ENCODE data around the gene AVPR2. TPM values are rescaled to one million over a fixed set of nuclear protein-coding genes. Genes with fewer than 3 reads are reported as not detected.

Gene AVPR2
- polyA plus RNA-seq, 1 donor from 2014 or later, result not detected

DNA sequence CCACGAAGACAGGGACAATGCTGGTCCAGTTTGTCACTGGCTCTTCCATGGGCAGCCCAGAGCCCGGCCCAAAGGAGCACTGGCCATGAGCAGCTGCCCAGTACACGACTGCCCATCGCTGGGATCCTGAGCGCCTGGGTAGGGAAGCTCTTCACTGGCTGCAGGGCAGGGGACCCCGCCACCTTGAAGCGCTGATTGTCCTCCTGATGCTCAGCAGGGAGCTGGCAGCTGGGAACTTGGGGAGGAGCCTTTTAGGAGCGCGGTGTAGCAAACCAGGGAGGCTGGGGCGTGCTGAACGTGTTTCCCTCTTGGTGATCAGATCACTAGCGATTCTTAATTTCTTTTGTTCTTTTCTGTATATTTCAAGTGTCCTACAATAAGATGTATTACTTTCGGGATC lies 20.3 kb upstream of the AVPR2 start:
- Histone ChIP-seq H3F3A (ENCODE audit: insufficient read depth, low read length, poor library complexity, severe bottlenecking) (no peaks in the 10 kb centered on the region), H3K4me3 (ENCODE audit: low read length) (peak overlapping the region; percentile 86), H3K79me2 (replicated peaks; ENCODE audit: insufficient read depth, low read length) (peaks cover 54% of the 10 kb centered on the region), H3K27me3 (ENCODE audit: insufficient read depth, low read depth, low read length) (no peaks in the 10 kb centered on the region), H3K4me2 (ENCODE audit: low read length) (peak overlapping the region; percentile 65), H2AFZ (ENCODE audit: low read depth, low read length) (no peak overlapping the region), H3K9me3 (ENCODE audit: low read length) (no peaks in the 10 kb centered on the region), H3K9me2 (ENCODE audit: insufficient read depth, low read length) (no peaks in the 10 kb centered on the region), H3K27ac (ENCODE audit: low read length) (peak overlapping the region; percentile 95), H3K36me3 (ENCODE audit: insufficient read depth, low read length) (no peaks in the 10 kb centered on the region), H4K20me1 (ENCODE audit: insufficient read depth) (no peaks in the 10 kb centered on the region), H3K9ac (ENCODE audit: low read length) (peak overlapping the region; percentile 90)
- TF ChIP-seq, protein P1, sequence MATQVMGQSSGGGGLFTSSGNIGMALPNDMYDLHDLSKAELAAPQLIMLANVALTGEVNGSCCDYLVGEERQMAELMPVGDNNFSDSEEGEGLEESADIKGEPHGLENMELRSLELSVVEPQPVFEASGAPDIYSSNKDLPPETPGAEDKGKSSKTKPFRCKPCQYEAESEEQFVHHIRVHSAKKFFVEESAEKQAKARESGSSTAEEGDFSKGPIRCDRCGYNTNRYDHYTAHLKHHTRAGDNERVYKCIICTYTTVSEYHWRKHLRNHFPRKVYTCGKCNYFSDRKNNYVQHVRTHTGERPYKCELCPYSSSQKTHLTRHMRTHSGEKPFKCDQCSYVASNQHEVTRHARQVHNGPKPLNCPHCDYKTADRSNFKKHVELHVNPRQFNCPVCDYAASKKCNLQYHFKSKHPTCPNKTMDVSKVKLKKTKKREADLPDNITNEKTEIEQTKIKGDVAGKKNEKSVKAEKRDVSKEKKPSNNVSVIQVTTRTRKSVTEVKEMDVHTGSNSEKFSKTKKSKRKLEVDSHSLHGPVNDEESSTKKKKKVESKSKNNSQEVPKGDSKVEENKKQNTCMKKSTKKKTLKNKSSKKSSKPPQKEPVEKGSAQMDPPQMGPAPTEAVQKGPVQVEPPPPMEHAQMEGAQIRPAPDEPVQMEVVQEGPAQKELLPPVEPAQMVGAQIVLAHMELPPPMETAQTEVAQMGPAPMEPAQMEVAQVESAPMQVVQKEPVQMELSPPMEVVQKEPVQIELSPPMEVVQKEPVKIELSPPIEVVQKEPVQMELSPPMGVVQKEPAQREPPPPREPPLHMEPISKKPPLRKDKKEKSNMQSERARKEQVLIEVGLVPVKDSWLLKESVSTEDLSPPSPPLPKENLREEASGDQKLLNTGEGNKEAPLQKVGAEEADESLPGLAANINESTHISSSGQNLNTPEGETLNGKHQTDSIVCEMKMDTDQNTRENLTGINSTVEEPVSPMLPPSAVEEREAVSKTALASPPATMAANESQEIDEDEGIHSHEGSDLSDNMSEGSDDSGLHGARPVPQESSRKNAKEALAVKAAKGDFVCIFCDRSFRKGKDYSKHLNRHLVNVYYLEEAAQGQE (IDR thresholded peaks at IDR 0.05; ENCODE audit: borderline replicate concordance), result no peak
- TF ChIP-seq POLR2AphosphoS5 (IDR thresholded peaks at IDR 0.05) (no peak), EZH2 (IDR thresholded peaks at IDR 0.05; ENCODE audit: borderline replicate concordance, insufficient read depth, low read length, poor library complexity, severe bottlenecking) (no peak), SMC3 (conservative IDR thresholded peaks at IDR 0.05; ENCODE audit: poor library complexity) (no peak), EP300 (conservative IDR thresholded peaks at IDR 0.05; ENCODE audit: poor library complexity, severe bottlenecking) (no peak), RAD21 (conservative IDR thresholded peaks at IDR 0.05) (no peak), TAF1 (IDR thresholded peaks at IDR 0.05; ENCODE audit: low read depth) (no peak), MXI1 (conservative IDR thresholded peaks at IDR 0.05; ENCODE audit: poor library complexity, severe bottlenecking) (no peak)
- TF ChIP-seq, protein P2, sequence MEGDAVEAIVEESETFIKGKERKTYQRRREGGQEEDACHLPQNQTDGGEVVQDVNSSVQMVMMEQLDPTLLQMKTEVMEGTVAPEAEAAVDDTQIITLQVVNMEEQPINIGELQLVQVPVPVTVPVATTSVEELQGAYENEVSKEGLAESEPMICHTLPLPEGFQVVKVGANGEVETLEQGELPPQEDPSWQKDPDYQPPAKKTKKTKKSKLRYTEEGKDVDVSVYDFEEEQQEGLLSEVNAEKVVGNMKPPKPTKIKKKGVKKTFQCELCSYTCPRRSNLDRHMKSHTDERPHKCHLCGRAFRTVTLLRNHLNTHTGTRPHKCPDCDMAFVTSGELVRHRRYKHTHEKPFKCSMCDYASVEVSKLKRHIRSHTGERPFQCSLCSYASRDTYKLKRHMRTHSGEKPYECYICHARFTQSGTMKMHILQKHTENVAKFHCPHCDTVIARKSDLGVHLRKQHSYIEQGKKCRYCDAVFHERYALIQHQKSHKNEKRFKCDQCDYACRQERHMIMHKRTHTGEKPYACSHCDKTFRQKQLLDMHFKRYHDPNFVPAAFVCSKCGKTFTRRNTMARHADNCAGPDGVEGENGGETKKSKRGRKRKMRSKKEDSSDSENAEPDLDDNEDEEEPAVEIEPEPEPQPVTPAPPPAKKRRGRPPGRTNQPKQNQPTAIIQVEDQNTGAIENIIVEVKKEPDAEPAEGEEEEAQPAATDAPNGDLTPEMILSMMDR (IDR thresholded peaks at IDR 0.05; ENCODE audit: poor library complexity, severe bottlenecking), result no peak

- H2AFZ ChIP-seq (ENCODE audit: low read depth, low read length), result no peak overlapping the region
- H3K9ac ChIP-seq (ENCODE audit: low read length), result peak overlapping the region; percentile 90
- H3K27ac ChIP-seq (ENCODE audit: low read length), result peak overlapping the region; percentile 95
- TF ChIP-seq POLR2AphosphoS5 (IDR thresholded peaks at IDR 0.05), result no peak
- TF ChIP-seq, protein P2 (IDR thresholded peaks at IDR 0.05; ENCODE audit: poor library complexity, severe bottlenecking), result peak; percentile 63
- TF ChIP-seq MXI1 (conservative IDR thresholded peaks at IDR 0.05; ENCODE audit: poor library complexity, severe bottlenecking), result peak; percentile 24
- TF ChIP-seq, protein P1 (IDR thresholded peaks at IDR 0.05; ENCODE audit: borderline replicate concordance), result no peak
- peak; percentile 68 for TF ChIP-seq RAD21 (conservative IDR thresholded peaks at IDR 0.05)
- TF ChIP-seq SMC3 (conservative IDR thresholded peaks at IDR 0.05; ENCODE audit: poor library complexity), result peak; percentile 62
- no peak for TF ChIP-seq TAF1 (IDR thresholded peaks at IDR 0.05; ENCODE audit: low read depth)
- TF ChIP-seq EZH2 (IDR thresholded peaks at IDR 0.05; ENCODE audit: borderline replicate concordance, insufficient read depth, low read length, poor library complexity, severe bottlenecking), result no peak
- TF ChIP-seq EP300 (conservative IDR thresholded peaks at IDR 0.05; ENCODE audit: poor library complexity, severe bottlenecking), result no peak
- no peaks in the 10 kb centered on the region for H3K36me3 ChIP-seq (ENCODE audit: insufficient read depth, low read length)
- H3K4me3 ChIP-seq (ENCODE audit: low read length), result peak overlapping the region; percentile 86
- H3K4me2 ChIP-seq (ENCODE audit: low read length), result peak overlapping the region; percentile 65
- peaks cover 54% of the 10 kb centered on the region for H3K79me2 ChIP-seq (replicated peaks; ENCODE audit: insufficient read depth, low read length)
- no peaks in the 10 kb centered on the region for H3K9me3 ChIP-seq (ENCODE audit: low read length)
- no peaks in the 10 kb centered on the region for H4K20me1 ChIP-seq (ENCODE audit: insufficient read depth)
- H3K9me2 ChIP-seq (ENCODE audit: insufficient read depth, low read length), result no peaks in the 10 kb centered on the region
- H3F3A ChIP-seq (ENCODE audit: insufficient read depth, low read length, poor library complexity, severe bottlenecking), result no peaks in the 10 kb centered on the region
- no peaks in the 10 kb centered on the region for H3K27me3 ChIP-seq (ENCODE audit: insufficient read depth, low read depth, low read length)
These were observed 19.9 kb upstream of the AVPR2 start for GRCh38 chrX:153884590-153884989.

All from neural cell (in vitro differentiated cells).